NCI-H2029 treated with DMSO at 0.1 percent for 48 hours (cell line): ENCODE results near the gene FEZ2.
"Not testable (repeated sequence)": the region's sequence is repeated elsewhere in the genome, so short reads cannot be mapped to it uniquely, and the experiment has no call there.

Source experiments
- DNase-seq: peaks from one replicate; lab custom pipeline; 2025; lab: John Stamatoyannopoulos, UW

The FEZ2 gene, protein sequence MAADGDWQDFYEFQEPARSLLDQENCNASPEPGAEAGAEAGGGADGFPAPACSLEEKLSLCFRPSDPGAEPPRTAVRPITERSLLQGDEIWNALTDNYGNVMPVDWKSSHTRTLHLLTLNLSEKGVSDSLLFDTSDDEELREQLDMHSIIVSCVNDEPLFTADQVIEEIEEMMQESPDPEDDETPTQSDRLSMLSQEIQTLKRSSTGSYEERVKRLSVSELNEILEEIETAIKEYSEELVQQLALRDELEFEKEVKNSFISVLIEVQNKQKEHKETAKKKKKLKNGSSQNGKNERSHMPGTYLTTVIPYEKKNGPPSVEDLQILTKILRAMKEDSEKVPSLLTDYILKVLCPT

DNA sequence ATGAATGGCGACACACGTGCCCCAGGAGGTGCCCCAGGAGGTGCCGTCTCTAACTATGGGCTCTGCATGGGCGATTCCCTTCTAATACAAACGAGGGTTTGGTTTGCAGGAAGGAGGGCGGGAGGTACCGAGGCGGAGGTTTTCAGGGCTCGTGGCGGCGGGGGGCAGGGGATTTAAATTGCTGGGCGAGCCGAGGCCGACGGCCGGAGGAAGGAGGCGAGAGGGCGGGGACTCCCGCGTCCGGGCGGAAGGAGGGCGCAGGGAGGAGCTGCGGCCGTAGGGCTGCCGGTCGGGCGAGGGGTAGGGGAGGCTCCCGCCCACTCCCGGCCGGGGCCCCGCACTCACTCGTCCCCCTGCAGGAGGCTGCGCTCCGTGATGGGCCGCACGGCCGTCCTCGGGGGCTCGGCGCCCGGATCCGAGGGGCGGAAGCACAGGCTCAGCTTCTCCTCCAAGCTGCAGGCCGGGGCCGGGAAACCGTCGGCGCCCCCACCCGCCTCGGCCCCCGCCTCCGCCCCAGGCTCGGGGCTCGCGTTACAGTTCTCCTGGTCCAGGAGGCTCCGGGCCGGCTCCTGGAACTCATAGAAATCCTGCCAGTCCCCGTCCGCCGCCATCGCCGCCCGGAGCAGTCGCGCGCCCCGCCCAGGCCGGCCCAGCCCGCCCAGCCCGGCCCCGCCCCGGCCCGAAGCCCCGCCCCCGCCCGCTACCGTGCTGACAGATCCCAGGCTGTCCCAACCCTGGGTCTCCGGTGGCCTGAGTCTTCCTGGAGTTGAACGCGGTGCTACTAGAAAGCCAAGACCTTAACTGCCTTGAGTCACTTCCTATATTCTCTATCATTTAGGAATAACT, at the start of gene FEZ2:
TSS of gene FEZ2 (minus strand) at position 637 of the 846 bp plus-strand sequence. CDS start at position 611, 26 bp downstream.
- no peak for DNase-seq

DNA sequence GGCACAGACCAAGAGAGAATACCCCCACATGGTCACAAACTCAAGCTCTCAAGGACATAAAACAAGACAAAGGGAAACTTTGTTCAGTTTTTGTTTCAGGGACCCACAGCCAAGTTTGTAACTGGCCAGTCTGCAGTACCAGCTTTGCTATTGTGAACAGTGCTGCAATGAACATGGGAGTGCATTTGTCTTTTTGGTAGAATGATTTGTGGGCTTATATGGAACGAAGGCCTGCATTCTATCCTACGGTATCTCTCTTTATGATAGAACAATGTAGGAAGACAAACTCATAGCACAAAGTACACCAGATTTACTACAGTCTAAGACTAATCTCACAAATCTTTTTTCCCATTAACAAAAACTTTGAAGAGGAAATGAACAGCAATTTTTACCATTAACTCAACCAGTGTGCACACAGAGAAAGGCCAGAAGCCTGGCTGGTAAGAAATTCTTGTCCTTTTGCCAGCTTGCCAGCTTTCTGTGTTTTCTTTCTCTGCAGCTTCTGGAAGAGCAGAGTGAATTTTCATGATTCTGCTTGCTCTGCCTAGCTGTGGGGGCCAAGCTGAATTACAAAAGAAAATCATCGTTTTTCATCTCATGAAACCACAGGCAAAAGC, 37.1 kb upstream of the FEZ2 start:
- no peak for DNase-seq

DNA sequence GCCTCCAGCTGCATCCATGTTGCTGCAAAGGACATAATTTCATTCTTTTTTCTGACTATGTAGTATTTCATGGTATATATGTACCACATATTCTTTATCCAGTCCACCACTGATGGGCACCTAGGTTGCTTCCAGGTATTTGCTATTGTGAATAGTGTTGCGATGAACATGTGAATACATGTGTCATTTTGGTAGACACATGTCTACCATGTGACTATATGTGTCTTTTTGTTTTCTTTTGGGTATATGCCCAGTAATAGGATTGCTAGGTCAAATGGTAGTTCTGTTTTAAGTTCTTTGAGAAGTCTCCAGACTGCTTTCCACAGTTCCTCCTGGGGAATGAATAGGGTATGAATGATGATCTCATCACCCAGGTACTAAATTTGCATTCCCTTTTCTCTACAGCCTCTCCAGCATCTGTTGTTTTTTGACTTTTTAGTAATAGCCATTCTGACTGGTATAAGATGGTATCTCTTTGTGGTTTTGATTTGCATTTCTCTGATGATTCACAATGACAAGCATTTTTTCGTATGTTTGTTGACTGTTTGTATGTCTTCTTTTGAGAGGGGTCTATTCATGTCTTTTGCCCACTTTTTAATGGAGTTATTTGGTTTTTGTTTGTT, 35.6 kb upstream of the FEZ2 start:
- no peak for DNase-seq

DNA sequence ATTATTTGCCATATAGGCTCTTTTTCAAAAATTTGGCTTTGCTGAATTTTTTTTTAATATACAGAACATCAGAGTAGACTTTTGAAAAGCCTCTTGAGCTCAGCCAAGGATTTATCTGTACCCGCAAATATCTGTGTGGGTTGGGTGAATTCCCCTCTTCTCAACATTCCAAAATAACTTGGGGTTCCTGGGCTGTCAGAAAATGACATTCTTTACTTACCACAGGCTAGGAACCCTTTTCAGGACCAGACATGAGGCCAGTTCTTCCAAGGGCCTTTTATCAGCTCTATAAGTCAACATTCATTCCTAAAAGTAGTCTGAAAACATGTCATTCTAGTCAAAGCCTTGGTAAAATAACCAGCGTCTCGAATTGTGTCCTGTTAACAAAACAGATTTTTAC, 28.8 kb upstream of the FEZ2 start:
- no peak for DNase-seq

DNA sequence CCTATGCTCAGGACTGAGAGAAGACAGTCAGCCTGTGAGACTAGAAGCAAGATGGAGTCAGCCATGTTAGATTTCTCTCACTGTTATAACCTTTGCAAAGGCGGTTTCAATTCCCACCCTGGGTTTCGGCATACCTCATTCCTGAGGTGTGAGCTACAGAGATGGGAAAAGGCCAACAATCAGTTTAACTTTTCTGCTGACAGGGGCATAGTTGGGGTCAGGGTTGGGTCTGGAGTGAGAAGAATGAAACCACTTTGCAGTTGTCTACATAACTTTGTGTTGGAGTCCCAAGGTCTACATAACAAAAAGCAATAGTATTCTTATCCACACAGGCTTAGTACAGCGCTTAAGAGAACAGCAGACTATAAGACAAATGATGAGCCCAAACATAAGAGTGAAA, 28.1 kb upstream of the FEZ2 start:
- DNase-seq = no peak

DNA sequence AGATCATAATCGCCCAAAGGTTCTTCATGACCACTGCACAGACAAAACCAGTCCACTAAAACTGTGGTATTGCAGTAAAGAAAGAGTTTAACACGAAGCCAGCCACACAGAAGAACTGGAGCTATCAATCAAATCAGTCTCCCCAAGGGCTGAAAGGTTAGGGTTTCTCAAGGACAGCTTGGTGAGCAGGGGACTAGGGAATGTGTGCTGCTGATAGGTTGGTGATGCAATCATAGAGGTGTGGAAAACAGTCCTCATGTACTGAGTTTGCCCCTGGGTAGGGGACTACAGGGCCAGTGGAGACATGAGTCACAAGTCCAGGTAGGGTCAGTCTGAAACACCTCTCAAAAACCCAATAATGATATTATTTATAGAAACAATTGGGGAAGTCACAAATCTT, 27.3 kb upstream of the FEZ2 start:
- DNase-seq = no peak

DNA sequence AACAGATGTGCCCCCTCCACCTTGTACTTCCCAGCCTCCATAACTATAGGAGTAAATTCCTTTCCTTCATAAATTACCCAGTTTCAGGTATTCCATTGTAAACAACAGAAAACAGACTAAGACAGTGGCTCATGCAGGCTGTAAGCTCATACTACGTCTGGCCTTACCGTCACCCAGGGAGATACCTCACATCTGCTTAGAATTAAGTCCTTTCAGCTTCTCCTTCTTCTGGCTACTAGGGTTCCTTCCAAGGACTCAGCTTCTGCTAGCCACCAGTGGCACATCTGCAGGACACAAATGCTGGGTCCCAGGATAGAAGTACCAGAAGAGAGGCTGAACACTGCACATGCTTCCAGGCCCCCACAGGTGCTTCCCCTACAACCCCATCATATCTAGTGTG, 22.4 kb upstream of the FEZ2 start:
- DNase-seq = no peak

DNA sequence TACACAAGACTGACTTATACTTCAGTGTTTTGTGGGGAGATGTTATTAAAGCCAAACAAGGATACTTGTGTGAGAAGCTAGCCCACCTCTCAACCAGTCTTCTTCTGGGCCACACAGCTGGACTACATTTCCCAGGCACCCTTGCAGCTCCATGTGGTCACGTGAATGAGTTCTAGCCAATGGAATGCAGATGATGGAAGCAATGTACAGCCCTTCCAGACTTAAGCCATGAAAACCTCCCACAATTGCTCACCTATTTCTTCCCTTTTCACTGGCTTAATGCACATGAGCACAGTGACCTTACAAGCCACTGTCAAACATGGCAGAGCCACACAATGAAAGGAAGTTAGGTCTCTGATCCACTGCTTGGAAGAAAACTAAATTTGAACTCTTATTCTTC, 20.4 kb upstream of the FEZ2 start:
- DNase-seq = no peak

DNA sequence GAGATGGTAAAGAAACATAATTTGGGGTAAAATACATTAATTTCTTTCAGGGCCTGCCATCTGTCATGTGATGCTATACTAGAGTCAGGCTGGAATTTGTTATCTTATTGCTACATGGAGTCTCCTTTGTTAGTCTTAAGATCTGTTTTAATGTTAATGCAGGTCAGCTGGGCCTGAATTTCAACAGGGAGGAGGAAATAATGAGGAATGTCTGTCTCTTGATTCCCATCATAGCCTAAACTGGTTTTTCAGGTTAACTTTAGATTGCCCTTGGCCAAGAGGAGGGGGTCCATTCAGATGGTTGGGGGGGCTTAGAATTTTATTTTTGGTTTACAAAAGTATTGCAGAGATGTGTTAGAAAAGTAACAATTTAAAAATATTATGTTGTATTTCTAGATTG, 19.0 kb upstream of the FEZ2 start:
- DNase-seq = no peak

DNA sequence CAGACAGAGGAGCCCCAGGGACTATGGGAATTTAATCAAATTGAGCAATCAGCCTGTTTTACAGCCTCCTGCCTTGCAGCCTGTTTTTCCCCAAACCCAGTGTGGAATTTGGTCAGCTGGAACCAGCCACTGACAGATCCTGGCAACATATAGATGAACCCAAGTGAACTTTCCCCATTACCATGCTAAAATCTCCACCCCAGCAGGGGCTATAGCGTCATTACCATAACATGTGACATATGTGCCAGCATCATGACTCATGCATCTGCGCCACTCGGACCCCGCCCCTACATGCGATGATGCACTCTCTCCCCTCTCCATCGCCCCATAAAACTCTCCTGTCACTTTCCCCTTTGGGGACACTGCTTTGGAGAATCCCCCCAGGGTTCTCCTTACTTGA, 17.3 kb upstream of the FEZ2 start:
- DNase-seq = no peak

DNA sequence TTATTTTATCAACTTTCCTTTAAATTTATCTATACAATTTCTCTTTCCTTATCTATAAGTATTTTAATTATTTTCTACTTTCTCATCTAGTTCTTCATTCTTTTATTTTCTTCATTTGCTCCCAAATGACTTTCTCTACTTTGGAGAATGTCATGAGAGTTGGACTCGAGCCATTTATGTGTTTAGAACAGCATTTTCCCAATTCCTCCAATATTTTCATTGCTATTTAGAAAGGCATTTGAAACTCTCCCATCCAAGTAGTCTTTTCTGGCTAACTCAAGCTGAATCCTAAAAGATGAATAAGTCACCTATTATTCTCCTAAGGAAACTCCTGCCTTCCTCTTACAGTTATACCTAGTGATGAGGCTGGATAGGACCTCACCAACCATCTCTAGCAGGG, 15.8 kb upstream of the FEZ2 start:
- no peak for DNase-seq

DNA sequence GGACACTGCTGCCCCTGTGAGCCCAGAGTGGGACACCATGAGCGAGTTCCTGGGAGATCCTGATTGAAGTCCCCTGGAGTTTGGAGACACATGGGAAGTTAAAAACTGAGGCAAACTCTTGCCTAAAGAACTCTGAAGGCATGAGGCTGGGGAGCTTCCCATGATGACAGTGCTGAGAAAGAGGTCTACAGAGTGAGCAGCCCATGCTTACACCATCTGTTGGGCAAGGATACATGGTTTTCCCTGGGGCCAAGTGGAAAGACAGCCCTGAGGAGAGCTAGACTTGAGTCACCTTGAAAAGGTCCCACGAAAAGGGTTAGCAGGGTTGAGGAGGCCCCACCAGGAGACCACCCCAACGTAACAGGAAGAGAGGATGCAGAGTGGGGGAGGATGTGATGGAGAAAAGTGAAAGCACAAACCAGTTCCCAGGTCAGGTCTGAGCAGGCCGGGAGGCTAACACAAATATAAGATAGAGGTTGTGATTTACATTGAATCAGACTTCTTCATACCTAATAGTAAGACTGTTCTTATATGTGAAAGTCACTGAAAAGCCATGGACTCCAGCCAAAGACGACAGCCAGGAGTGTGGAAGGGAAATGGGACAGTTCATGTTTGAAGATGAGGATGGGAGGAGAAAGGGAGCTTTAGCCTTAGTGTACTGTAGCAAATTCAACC, 13.5 kb upstream of the FEZ2 start:
- no peak for DNase-seq

DNA sequence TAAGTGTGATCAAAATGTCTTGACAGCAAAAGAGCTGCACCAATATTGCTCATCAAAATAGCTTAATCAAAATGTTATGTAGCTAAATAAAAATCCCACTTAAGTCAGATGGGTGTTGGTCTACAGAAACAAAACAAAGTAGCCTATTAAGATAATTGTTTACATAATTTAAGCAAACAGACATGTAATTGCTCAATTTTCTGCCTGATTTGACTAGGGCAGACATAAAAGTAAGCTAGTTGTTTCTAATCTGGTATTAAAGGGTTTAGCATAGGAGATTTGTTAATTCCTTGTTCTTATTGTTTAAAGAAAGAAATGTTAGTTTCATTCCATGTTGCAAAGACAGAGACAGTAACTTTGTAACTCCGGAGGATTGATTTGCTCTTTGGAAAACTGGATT, 11.5 kb upstream of the FEZ2 start:
- DNase-seq = no peak

DNA sequence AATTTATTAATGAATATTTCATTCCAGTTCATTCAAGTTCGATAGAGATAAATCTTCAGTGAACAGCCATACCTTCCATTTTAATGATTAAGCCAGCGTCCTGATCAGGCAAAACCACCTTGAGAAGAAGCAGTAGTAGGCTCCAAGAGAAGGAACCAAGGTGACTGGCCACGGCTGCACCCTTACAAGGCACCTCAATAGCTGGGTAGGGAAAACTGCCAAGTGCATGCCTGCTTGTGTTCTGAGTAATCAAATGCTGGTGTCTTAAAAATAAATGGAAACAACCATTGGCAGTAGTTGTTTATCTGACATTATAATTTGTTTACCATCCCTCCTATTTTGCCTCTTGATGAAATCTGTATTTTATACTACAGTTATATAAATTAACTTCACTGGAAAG, 10.0 kb upstream of the FEZ2 start:
- no peak for DNase-seq

DNA sequence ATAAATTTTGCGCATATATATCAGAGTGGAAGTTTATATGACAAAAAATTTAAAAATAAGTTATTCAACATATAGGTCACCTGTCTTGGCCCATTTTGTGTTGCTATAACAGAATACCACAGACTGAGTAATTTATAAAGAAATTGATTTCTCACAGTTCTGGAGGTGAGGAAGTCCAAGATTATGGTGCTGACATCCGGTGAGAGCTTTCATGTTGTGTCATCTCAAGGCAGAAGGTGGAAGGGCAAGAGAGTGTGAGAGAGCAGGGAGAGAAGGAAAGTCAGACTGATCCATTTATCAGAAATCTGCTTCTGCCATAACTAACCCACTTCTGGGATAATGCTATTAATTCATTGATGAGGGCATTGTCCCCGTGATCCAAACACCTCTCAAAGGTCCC, 9.0 kb upstream of the FEZ2 start:
- DNase-seq = no peak

DNA sequence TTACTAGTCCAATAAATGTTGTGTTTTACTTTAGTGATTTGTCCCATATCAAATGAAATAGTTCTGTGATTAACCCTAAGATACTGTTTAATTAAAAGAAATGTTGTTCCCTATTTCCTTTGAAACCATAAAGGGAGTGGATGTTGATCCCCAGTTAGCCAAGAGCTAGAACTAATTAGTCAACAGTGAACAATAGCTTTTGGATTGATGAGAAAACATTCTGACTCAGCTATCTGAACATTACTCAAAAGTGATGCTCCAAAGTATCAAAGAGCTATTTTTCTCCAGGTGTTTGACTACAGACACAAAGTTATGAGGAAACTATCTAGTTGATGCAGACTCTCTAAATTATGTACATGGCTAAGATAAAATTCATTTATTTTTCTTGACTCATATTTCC, 7.3 kb upstream of the FEZ2 start:
- DNase-seq = no peak

DNA sequence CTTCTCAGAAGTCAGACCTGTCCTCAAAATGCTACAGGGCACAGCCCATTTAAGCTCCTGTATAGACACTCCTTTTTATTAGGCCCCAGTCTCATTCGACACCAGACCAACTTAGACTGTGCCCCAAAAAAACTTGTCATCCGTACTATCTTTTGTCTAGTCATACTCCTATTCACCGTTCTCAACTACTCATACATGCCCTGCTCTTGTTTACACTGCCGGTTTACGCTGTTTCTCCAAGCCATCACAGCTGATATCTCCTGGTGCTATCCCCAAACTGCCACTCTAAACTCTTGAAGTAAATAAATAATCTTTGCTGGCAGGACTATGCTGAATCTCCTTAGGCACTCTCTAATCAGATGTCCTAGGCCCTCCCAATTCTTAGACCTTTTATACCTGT, 5.7 kb upstream of the FEZ2 start:
- not testable (repeated sequence) for DNase-seq

DNA sequence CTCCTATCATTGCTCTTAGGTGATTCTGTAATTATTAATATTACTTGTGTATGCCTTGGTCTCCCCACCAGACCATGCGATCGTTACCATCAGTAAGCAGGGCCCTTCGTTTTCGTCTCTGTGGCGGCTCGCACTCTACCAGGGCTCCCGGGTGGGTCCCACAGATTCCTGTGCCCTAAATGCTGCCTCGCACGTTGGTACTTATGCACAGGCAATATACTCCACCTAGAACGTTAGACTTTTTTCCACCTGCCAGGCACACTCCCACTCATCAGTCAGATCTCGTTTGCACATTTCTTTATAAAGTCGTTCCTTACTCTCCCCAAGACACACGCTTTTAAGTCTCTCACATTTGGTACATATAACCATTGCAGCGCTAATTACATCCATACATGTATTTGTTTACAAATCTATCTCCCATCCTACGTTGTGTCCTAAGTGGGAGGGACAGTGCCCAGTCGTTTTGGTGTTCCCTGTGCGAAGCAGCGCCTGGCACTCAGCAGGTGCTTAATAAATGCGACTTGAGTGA, 901 bp downstream of the FEZ2 start:
- DNase-seq = no peak

DNA sequence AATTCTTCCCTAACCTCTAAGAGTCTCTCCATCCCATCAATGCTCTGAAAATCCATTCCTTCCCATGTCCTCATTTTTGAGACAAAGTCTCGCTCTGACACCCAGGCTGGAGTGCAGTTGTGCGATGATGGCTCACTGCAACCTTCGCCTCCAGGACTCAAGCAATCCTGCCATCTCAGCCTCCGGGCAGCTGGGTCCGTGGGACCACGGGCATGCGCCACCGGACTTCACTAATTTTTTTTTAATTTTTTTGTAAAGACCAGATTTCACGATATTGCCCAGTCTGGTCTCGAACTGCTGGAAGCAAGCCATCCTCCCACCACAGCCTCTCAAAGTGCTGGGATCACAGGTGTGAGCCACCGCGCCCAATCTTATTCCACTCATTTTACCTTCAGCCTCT, 1.6 kb downstream of the FEZ2 start:
- DNase-seq = no peak

DNA sequence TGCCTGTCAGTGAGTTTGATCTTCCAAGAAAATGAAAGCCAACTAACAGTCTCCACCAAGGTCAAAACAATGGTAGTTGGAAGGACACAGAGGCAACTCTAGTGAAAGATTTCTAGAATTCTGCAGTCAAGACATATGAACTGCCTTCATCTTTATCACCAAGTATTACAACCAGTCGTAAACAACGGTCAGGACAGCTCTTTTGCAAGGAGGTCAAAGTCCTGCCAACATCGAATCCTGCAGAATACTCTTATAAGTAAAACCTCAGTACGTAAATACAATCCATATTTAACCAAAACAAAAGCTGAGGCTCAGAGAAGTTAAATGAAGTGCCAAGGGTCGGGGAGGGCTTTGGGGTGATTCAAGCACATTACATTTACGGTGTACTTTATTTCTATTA, 3.1 kb downstream of the FEZ2 start:
- DNase-seq = no peak

DNA sequence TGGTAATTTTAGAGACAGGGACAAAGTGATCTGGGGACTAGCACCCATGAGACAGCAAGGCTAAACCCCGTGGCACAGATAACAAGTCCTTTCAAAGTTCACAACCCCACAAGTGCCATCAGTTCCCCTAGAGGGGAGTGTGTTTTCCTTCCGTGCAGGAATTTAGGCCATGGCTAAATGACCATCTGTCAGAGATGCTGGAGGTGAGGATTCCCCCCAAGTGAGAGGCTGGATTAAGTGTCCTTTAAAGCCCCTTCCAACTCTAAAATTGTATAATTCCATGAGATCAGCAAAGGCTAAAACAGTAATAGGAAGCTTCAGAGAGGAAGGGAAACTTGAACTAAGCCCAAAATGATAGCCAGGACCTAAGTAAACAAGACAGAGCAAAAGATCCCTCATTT, 8.7 kb downstream of the FEZ2 start:
- DNase-seq = no peak

DNA sequence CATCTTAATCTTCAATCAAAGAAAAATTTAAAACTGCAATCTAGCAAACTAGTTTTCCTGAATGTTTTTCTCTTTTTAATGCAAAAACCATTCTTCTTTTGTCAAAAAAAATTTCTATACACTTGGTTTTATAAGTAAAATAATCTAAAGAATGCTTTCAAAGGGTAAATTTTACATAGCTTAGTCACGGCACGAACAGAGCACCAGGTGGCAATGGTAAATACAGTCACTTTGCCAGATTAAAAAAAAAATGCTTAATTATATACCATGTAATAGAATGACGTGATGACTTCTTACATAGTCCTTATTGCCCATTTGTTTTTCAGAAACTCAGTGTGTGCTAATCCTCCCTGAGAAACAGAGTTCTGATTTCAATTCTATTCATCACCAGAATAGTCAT, 10.4 kb downstream of the FEZ2 start:
- DNase-seq = no peak
